ENCODE data around the gene DAPK3. TPM values are rescaled to one million over a fixed set of nuclear protein-coding genes. Genes with fewer than 3 reads are reported as not detected.
"Not testable (repeated sequence)": the region's sequence is repeated elsewhere in the genome, so short reads cannot be mapped to it uniquely, and the experiment has no call there.

Gene DAPK3
- total RNA-seq, 1 experiment from 2014 or later: 121 TPM

- no peaks in the 10 kb centered on the region for H3K9me3 ChIP-seq (ENCODE audit: control insufficient read depth, low read depth, low read length)
- peaks cover 5% of the 10 kb centered on the region for H3K79me1 ChIP-seq (ENCODE audit: insufficient read depth, low read depth, low read length, poor library complexity, severe bottlenecking)
- H2BK20ac ChIP-seq (ENCODE audit: low read depth, low read length, poor library complexity, severe bottlenecking): no peak within 1 kb of the TSS
- H2AK5ac ChIP-seq (ENCODE audit: insufficient read length, low read length): no peak within 1 kb of the TSS
- peak within 1 kb of the TSS; percentile 73 for H3K14ac ChIP-seq (ENCODE audit: insufficient read depth, low read length)
- peaks cover 13 to 14% of the 10 kb centered on the region in 2 experiments for H3K4me1 Mint-ChIP-seq
- H4K8ac ChIP-seq (replicated peaks; ENCODE audit: insufficient read length, low read depth, low read length): no peak within 1 kb of the TSS
- peak within 1 kb of the TSS; percentile 5 for H3K9ac ChIP-seq (ENCODE audit: extremely low read depth, insufficient read length, low read length)
- no peak within 1 kb of the TSS for H3K56ac ChIP-seq (ENCODE audit: insufficient read length, low read depth, low read length)
- no peaks in the 10 kb centered on the region for H3K4me1 ChIP-seq (ENCODE audit: insufficient read depth, low read length)
- H3K9me3 Mint-ChIP-seq: no peaks in the 10 kb centered on the region
- H3K27me3 ChIP-seq (ENCODE audit: insufficient read depth, low read length): no peaks in the 10 kb centered on the region
- H2BK12ac ChIP-seq (ENCODE audit: insufficient read length, low read depth, low read length): no peak within 1 kb of the TSS
- H4K5ac ChIP-seq (ENCODE audit: insufficient read length, low read depth, low read length): no peak within 1 kb of the TSS
- no peak within 1 kb of the TSS for H2BK120ac ChIP-seq (ENCODE audit: low read depth, low read length, poor library complexity, severe bottlenecking)
- H3K4ac ChIP-seq (ENCODE audit: low read depth, low read length): no peak within 1 kb of the TSS
- peak within 1 kb of the TSS; percentile 82 to 85 for H3K4me3 Mint-ChIP-seq
- no peak within 1 kb of the TSS for H3K27ac ChIP-seq (ENCODE audit: insufficient read length, low read depth, low read length)
- no peak within 1 kb of the TSS for H3T11ph ChIP-seq (ENCODE audit: low read length)
- H2BK5ac ChIP-seq (ENCODE audit: insufficient read length, low read length): no peak within 1 kb of the TSS
- H3K4me2 ChIP-seq (ENCODE audit: insufficient read depth, insufficient read length, low read length): peak within 1 kb of the TSS; percentile 72
- H3K23ac ChIP-seq (ENCODE audit: insufficient read length, low read depth, low read length): no peak within 1 kb of the TSS
- H2BK15ac ChIP-seq (ENCODE audit: low read depth, low read length): no peak within 1 kb of the TSS
- H4K91ac ChIP-seq (ENCODE audit: insufficient read length, low read depth, low read length): no peak within 1 kb of the TSS
- H3K18ac ChIP-seq (ENCODE audit: insufficient read length, low read depth, low read length): peak within 1 kb of the TSS; percentile 41
- peaks cover 10% of the 10 kb centered on the region for H3K23me2 ChIP-seq (ENCODE audit: insufficient read length, low read depth, low read length, poor library complexity, severe bottlenecking)
- no peaks in the 10 kb centered on the region for H4K20me1 ChIP-seq (ENCODE audit: control insufficient read depth, insufficient read depth, insufficient read length)
- WGBS (ENCODE audit: extremely low coverage, insufficient read length, low lambda C conversion rate): no CpG with 5 or more reads among the region's 91 CpGs
- peaks cover 15% of the 10 kb centered on the region; the same call in 1 of the 2 replicates for H3K79me2 ChIP-seq (ENCODE audit: insufficient read depth, low read length)
- peak; percentile 98 for DNase-seq
- H3K36me3 Mint-ChIP-seq (ENCODE audit: insufficient read depth in 1 of 3, low read depth in 3 of 3): peaks cover 2 to 7% (median 5%) of the 10 kb centered on the region in 3 experiments; a peak in 6 of 7 replicates
- no peak for TF ChIP-seq CTCF (conservative IDR thresholded peaks at IDR 0.05)
- H2AFZ ChIP-seq (ENCODE audit: low read length): no peak within 1 kb of the TSS
- peak within 1 kb of the TSS in 2 of 3 experiments; percentile 25 to 83; a peak in 3 of 7 replicates for H3K27ac Mint-ChIP-seq
- H3K27me3 Mint-ChIP-seq (ENCODE audit: low read depth): no peaks in the 10 kb centered on the region
Measured at GRCh38 chr19:4007021-4007835, 36.3 kb upstream of the DAPK3 start, which contains the start of gene PIAS4. TSS of gene PIAS4 (plus strand) at chr19:4007736. CDS start at chr19:4007761, 25 bp downstream.

DNA sequence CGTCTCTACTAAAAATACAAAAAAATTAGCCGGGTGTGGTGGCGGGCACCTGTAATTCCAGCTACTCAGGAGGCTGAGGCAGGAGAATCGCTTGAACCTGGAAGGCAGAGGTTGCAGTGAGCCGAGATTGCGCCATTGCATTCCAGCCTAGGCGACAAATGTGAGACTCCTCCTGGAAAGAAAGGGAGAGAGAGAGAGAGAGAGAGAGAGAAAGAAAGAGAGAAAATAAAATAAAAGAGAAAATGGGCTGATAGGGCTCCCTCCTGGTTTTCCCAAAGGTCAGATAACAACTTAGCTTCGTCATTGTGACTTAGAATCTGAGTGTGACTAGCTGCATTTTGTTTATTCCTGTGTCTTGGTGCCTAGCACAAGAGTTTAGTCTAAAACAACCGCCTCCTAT is 34.5 kb upstream of the DAPK3 start:
- H3K18ac ChIP-seq (ENCODE audit: insufficient read length, low read depth, low read length); H2AFZ ChIP-seq (ENCODE audit: low read length); H3K9me3 Mint-ChIP-seq; H3K36me3 Mint-ChIP-seq (ENCODE audit: insufficient read depth in 1 of 3, low read depth in 3 of 3); H2BK20ac ChIP-seq (ENCODE audit: low read depth, low read length, poor library complexity, severe bottlenecking); H2BK120ac ChIP-seq (ENCODE audit: low read depth, low read length, poor library complexity, severe bottlenecking); H3K27me3 ChIP-seq (ENCODE audit: insufficient read depth, low read length); H2BK12ac ChIP-seq (ENCODE audit: insufficient read length, low read depth, low read length); H3K9me3 ChIP-seq (ENCODE audit: control insufficient read depth, low read depth, low read length); H4K20me1 ChIP-seq (ENCODE audit: control insufficient read depth, insufficient read depth, insufficient read length); H3K27me3 Mint-ChIP-seq (ENCODE audit: low read depth); H3K14ac ChIP-seq (ENCODE audit: insufficient read depth, low read length); H2BK5ac ChIP-seq (ENCODE audit: insufficient read length, low read length); H3K23ac ChIP-seq (ENCODE audit: insufficient read length, low read depth, low read length); H3K27ac ChIP-seq (ENCODE audit: insufficient read length, low read depth, low read length); H3T11ph ChIP-seq (ENCODE audit: low read length); H3K4me2 ChIP-seq (ENCODE audit: insufficient read depth, insufficient read length, low read length); H3K56ac ChIP-seq (ENCODE audit: insufficient read length, low read depth, low read length); H3K4ac ChIP-seq (ENCODE audit: low read depth, low read length); H3K4me1 ChIP-seq (ENCODE audit: insufficient read depth, low read length); H2BK15ac ChIP-seq (ENCODE audit: low read depth, low read length); H4K91ac ChIP-seq (ENCODE audit: insufficient read length, low read depth, low read length); H3K27ac Mint-ChIP-seq; H3K9ac ChIP-seq (ENCODE audit: extremely low read depth, insufficient read length, low read length); H4K8ac ChIP-seq (replicated peaks; ENCODE audit: insufficient read length, low read depth, low read length); DNase-seq; H3K79me1 ChIP-seq (ENCODE audit: insufficient read depth, low read depth, low read length, poor library complexity, severe bottlenecking); H2AK5ac ChIP-seq (ENCODE audit: insufficient read length, low read length); H4K5ac ChIP-seq (ENCODE audit: insufficient read length, low read depth, low read length): not testable (repeated sequence)
- peak overlapping the region; percentile 8 to 66; a peak in 2 of 5 replicates for H3K4me3 Mint-ChIP-seq
- WGBS (ENCODE audit: extremely low coverage, insufficient read length, low lambda C conversion rate): no CpG with 5 or more reads among the region's 9 CpGs
- peaks cover 13 to 14% of the 10 kb centered on the region in 2 experiments for H3K4me1 Mint-ChIP-seq
- H3K79me2 ChIP-seq (ENCODE audit: insufficient read depth, low read length): peaks cover 13% of the 10 kb centered on the region; the same call in 1 of the 2 replicates
- peaks cover 10% of the 10 kb centered on the region for H3K23me2 ChIP-seq (ENCODE audit: insufficient read length, low read depth, low read length, poor library complexity, severe bottlenecking)
